Right kidney (tissue), 1 donor: ENCODE results near the gene SYF2.

ENCODE experiments used
- DNase-seq: peaks from one replicate; pipeline ENCODE4 v3.0.0-alpha.2; 2016

Gene SYF2

GRCh38 chr1:25185409-25186160 is 46.7 kb downstream of the SYF2 start:
- no peak for DNase-seq

- DNase-seq: no peak
These were observed 48.1 kb downstream of the SYF2 start for GRCh38 chr1:25184001-25184762.

GRCh38 chr1:25183126-25183980 is 48.9 kb downstream of the SYF2 start:
- DNase-seq: no peak

GRCh38 chr1:25182629-25183028 is 49.7 kb downstream of the SYF2 start:
- DNase-seq: no peak

- DNase-seq: no peak
These were observed 51.3 kb downstream of the SYF2 start for GRCh38 chr1:25180996-25181395.

- no peak for DNase-seq
These were observed 53.3 kb downstream of the SYF2 start for GRCh38 chr1:25178917-25179561.

GRCh38 chr1:25174730-25175612 is 57.3 kb downstream of the SYF2 start:
- DNase-seq: peak; percentile 49

- no peak for DNase-seq
These were observed 58.0 kb downstream of the SYF2 start for GRCh38 chr1:25174363-25174729.

- no peak for DNase-seq
These were observed 58.4 kb downstream of the SYF2 start for GRCh38 chr1:25173809-25174340.
